Heart left ventricle (tissue), 16 donors: ENCODE measurements around the gene MYO5B. TPM values are rescaled to one million over a fixed set of nuclear protein-coding genes. Genes with fewer than 3 reads are reported as not detected.

Source experiments
- ATAC-seq, 4 donors: fragments of 200-7000 bp; cut with Tn5 transposase; one replicate each; pipeline ENCODE4 v1.9.1; 2020 to 2022; ENCODE audit warnings: moderate library complexity in 4 of 4, mild to moderate bottlenecking in 3 of 4, moderate number of reproducible peaks in 1 of 4
- DNase-seq, 5 donors: peaks; one replicate each; pipeline ENCODE4 v3.0.0-alpha.2; 2020
- H3K27ac ChIP-seq, 12 donors: fragments of 200-600 bp; sonication (generic) in 4 of 12; one replicate each; pipeline versions ENCODE4 v1.5.0 to v1.8.0; 2016 to 2022; ENCODE audit warnings: mild to moderate bottlenecking in 2 of 12
- H3K27me3 ChIP-seq, 9 donors: fragments of 200-600 bp; sonication (generic) in 2 of 9; one replicate each; pipeline versions ENCODE4 v1.5.1 to v1.8.0; 2016 to 2022; ENCODE audit warnings: mild to moderate bottlenecking in 3 of 9
- H3K36me3 ChIP-seq, 9 donors: fragments of 200-600 bp; sonication (generic) in 2 of 9; one replicate each; pipeline versions ENCODE4 v1.5.0 to v1.8.0; 2018 to 2022; ENCODE audit warnings: mild to moderate bottlenecking in 2 of 9
- H3K4me1 ChIP-seq, 12 donors: fragments of 200-600 bp; sonication (generic) in 4 of 12; one replicate each; pipeline versions ENCODE4 v1.5.0 to v1.8.0; 2016 to 2022; ENCODE audit warnings: mild to moderate bottlenecking in 3 of 12
- H3K4me3 ChIP-seq, 12 donors: fragments of 200-600 bp; sonication (generic) in 4 of 12; one replicate each; pipeline versions ENCODE4 v1.5.0 to v1.8.0; 2017 to 2022; ENCODE audit warnings: mild to moderate bottlenecking in 9 of 12, moderate library complexity in 4 of 12
- H3K9me3 ChIP-seq, 12 donors: fragments of 200-600 bp; sonication (generic) in 4 of 12; one replicate each; pipeline versions ENCODE4 v1.5.0 to v1.8.0; 2016 to 2022; ENCODE audit warnings: mild to moderate bottlenecking in 1 of 12
- POLR2A ChIP-seq, 2 donors: fragments of 450-650 bp; IDR thresholded peaks; one replicate each; pipeline ENCODE4 v1.6.1; 2017; ENCODE audit warnings: antibody characterized with exemption in 2 of 2, mild to moderate bottlenecking in 2 of 2, moderate library complexity in 2 of 2
- WGBS, 4 donors: extraction: QIAGEN DNeasy Blood & Tissue Kit in 2 of 4; methylation state at CpG; one replicate each; pipeline versions ENCODE4 v1.1.5 to v1.1.7; 2013 to 2018; 5-methylcytosine and 5-hydroxymethylcytosine counted together
- intact Hi-C, 10 donors: fragments of 100-400 bp; cut with DNase I; formaldehyde crosslinking; loops; one replicate each; pipeline versions ENCODE4 v1.11.1 to v1.14.2; 2022
- polyA plus RNA-seq, 2 donors: library from polyadenylated mRNA; stranded (reverse); fragments of 200-250 nt; gene quantifications; one replicate each; pipeline ENCODE4 v1.2.3, GENCODE V29; 2013
- total RNA-seq, 9 donors: library from RNA; depleted of rRNA in 2 of 9; stranded (reverse); fragments of >200 nt in 2 of 9; fragmentation: NEBNext Ultra II Directional in 3 of 9; extraction: Animal tissue kit (Norgen Biotek cat#: 25700) in 3 of 9; gene quantifications; one replicate each; pipeline versions ENCODE4 v1.1.0 to v1.2.4, GENCODE V29; 2016 to 2023
- TF ChIP-seq, protein P1 (sequence below), 12 donors: fragments of 200-600 bp; sonication (generic) in 4 of 12; IDR thresholded peaks; one replicate each; pipeline versions ENCODE4 v1.5.0 to v1.8.0; 2018 to 2022; ENCODE audit warnings: antibody characterized with exemption in 12 of 12, mild to moderate bottlenecking in 5 of 12
- donor health status: ischemic (EF 13 %, LVEDD 7.1; RV severe dilation, severe dysfunction).
- donor health status: healthy with polysubstance abuse.
- donor health status: DM: no; HTN: yes; CAD: no.
- donor health status: DM: no; HTN: no; CAD: no.
- donor health status: ischemic (EF 25% LVEDD 6.9; RV normal size, moderate dysfunction).
- donor health status: ischemic (EF 25% LVEDD 5.7; RV mildly dilated, moderate dysfunction).
- donor health status: healthy.
- donor health status: DM: yes; HTN: yes; CAD: no.
- donor health status: ischemic (EF 35%, LVEDD 5.7; RV mildly dilated, moderate dysfunction).
- donor health status: nonischemic (EF 11% LVEDD 7.7; RV severe dilation, severe dysfunction).
- donor health status: DM: yes; HTN: yes; CAD: no.
- donor health status: PGD.
- donor health status: ischemic (EF 29% LVEDD 5.4; RV normal size, mild dysfunction).
- donor health status: nonischemic (EF 23%, LVEDD 6.1; RV moderate dilation, normal function).

MYO5B gene
- total and polyA plus RNA-seq, 11 donors: 0.51 to 5.9 (median 1.4) TPM

DNA sequence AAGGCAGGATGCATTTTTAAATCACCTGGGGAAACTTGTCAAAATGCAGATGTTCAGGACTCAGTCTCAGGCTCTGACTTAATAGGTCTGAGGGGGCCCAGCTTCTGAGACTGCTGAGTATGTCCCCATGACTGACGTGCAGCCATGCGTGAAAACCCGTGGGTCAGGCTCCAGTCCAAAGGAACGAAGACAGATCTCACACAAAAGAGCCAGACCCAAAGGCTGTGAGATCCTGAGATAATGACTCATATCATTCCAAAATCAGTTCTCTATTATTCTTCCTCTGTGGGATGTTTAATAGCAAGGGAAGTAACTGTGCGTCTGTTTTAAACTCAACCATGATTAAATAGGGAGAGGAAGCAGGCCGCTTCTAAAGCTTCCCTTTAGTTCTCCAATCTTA is 274.2 kb downstream of the MYO5B start:
- DNase-seq (no peak), ATAC-seq (no peak)
- Histone ChIP-seq H3K4me1 (no peaks in the 10 kb centered on the region), H3K4me3 (no peak overlapping the region), H3K9me3 (no peaks in the 10 kb centered on the region), H3K27ac (no peak overlapping the region), H3K27me3 (peaks cover 0 to 29% (median 5%) of the 10 kb centered on the region in 9 donors), H3K36me3 (no peaks in the 10 kb centered on the region)
- TF ChIP-seq, protein P1, sequence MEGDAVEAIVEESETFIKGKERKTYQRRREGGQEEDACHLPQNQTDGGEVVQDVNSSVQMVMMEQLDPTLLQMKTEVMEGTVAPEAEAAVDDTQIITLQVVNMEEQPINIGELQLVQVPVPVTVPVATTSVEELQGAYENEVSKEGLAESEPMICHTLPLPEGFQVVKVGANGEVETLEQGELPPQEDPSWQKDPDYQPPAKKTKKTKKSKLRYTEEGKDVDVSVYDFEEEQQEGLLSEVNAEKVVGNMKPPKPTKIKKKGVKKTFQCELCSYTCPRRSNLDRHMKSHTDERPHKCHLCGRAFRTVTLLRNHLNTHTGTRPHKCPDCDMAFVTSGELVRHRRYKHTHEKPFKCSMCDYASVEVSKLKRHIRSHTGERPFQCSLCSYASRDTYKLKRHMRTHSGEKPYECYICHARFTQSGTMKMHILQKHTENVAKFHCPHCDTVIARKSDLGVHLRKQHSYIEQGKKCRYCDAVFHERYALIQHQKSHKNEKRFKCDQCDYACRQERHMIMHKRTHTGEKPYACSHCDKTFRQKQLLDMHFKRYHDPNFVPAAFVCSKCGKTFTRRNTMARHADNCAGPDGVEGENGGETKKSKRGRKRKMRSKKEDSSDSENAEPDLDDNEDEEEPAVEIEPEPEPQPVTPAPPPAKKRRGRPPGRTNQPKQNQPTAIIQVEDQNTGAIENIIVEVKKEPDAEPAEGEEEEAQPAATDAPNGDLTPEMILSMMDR (IDR thresholded peaks at IDR 0.05): no peak
- TF ChIP-seq POLR2A (IDR thresholded peaks at IDR 0.05): no peak
- WGBS, 4 donors: 43 to 63% (median 53%) methylated on average over 6 of the region's 6 CpGs
- intact Hi-C loops: no loop called here

DNA sequence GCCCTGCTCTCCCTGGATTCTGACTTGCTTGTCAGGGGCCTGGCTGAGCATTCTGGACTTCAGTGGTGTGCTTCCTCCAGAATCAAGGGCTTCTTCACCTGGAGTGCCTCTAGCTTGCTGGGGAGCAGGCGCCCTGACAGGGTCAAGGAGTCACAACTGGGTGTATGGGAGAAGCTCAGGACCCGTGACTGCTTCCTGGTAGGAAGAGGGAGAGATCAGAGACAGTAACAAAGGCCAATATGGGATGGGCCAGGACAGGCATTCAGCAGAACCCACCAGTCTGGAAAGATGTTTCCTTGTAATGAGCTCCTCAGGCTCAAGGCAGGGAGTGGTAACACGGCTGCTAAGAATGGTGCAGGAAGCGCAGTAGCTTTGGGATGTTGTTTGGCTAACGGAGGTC is 277.2 kb downstream of the MYO5B start:
- WGBS, 4 donors: 84 to 91% (median 87%) methylated on average over 5 of the region's 5 CpGs
- Histone ChIP-seq H3K4me3 (no peak overlapping the region), H3K27me3 (peaks cover 0 to 29% (median 8%) of the 10 kb centered on the region in 9 donors), H3K27ac (no peak overlapping the region), H3K36me3 (no peaks in the 10 kb centered on the region), H3K4me1 (no peaks in the 10 kb centered on the region), H3K9me3 (no peaks in the 10 kb centered on the region)
- DNase-seq: no peak
- intact Hi-C loops: no loop called here
- ATAC-seq: no peak
- no peak for TF ChIP-seq POLR2A (IDR thresholded peaks at IDR 0.05)

DNA sequence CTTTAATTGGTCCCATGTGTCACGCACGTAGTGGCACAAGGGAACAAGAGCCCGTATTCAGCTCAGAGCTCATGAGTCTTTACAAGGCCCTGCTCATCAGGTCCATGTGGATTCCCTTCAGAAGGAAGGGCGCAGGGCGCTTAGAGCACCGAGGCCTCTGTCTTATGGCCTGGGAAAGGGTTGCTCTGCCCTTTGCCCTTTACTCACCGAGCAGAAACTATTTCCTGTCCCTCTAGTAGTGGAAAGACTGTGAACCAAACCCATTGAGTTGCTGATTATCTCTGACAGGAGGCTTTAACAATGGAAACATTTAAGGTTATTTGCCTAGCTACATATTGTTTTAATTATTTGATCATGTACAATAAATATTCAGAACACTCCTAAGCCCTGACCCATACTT is 279.6 kb downstream of the MYO5B start:
- TF ChIP-seq, protein P1 (IDR thresholded peaks at IDR 0.05): no peak
- no peak for TF ChIP-seq POLR2A (IDR thresholded peaks at IDR 0.05)
- H3K27ac ChIP-seq: no peak overlapping the region
- no peaks in the 10 kb centered on the region for H3K4me1 ChIP-seq
- ATAC-seq (no peak), DNase-seq (no peak)
- intact Hi-C loops: no loop called here
- H3K4me3 ChIP-seq: no peak overlapping the region
- H3K36me3 ChIP-seq: no peaks in the 10 kb centered on the region
- peaks cover 0 to 20% (median 4%) of the 10 kb centered on the region in 9 donors for H3K27me3 ChIP-seq
- H3K9me3 ChIP-seq: no peaks in the 10 kb centered on the region
- WGBS, 4 donors: 71 to 81% (median 76%) methylated on average over 7 of the region's 7 CpGs

DNA sequence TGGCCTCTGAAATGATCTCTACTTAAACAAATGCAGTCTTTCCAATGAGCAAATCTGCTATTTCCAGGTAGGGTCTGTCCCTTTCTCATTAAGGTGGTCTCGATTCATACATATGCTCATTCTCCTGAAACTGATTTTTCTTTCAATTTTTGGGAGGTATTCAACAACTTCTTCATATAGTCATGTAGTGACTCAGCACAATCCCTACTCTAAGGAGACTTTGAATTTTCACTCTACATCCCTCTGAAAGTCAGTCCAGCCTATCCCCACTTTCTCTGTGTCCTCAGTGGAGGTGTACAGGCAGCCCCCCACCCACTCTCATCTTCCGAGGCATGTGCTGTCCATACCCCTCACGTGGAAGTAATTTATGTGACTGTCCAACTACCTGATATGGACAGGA is 281.7 kb downstream of the MYO5B start:
- Histone ChIP-seq H3K36me3 (no peaks in the 10 kb centered on the region), H3K27me3 (peaks cover 0 to 9% (median 3%) of the 10 kb centered on the region in 9 donors), H3K9me3 (no peaks in the 10 kb centered on the region), H3K27ac (no peak overlapping the region), H3K4me3 (no peak overlapping the region), H3K4me1 (no peaks in the 10 kb centered on the region)
- TF ChIP-seq, protein P1 (IDR thresholded peaks at IDR 0.05): no peak
- TF ChIP-seq POLR2A (IDR thresholded peaks at IDR 0.05): no peak
- DNase-seq (no peak), ATAC-seq (no peak)
- WGBS, 4 donors: 76 to 84% (median 82%) methylated on average over 3 of the region's 3 CpGs
- intact Hi-C loops: no loop called here

DNA sequence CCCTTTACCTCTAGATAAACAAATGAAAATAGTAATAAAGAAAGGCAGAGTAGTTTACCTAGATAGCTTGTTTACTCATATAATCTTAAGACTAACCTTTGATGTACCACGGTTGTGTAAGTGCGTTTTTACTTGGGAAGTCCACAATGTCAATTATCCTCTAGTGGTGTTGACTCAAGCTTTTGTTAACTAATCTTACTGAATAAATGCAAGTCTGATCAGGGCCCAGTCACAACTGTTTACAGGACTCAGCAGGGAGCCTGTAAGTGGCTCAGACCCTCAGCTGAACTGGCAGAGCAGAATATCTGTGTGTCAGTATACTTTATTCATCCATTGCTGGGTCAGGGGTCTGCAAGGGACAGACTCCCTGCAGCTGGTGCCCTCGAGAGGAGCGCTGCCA is 283.5 kb downstream of the MYO5B start:
- TF ChIP-seq, protein P1 (IDR thresholded peaks at IDR 0.05): no peak
- no peak for TF ChIP-seq POLR2A (IDR thresholded peaks at IDR 0.05)
- Histone ChIP-seq H3K9me3 (no peaks in the 10 kb centered on the region), H3K36me3 (no peaks in the 10 kb centered on the region), H3K4me3 (no peak overlapping the region), H3K27me3 (peaks cover 0 to 4% (median 0%) of the 10 kb centered on the region in 9 donors), H3K4me1 (no peaks in the 10 kb centered on the region), H3K27ac (no peak overlapping the region)
- 42 to 60% (median 58%) methylated on average over 4 of the region's 4 CpGs for WGBS, 4 donors
- DNase-seq: no peak
- ATAC-seq: no peak
- intact Hi-C loops: no loop called here
